DOHH2 (cell line): ENCODE measurements around the gene MAPK7.

Experiments used
- CTCF ChIP-seq: fragments of 200-600 bp; sonication (generic); IDR thresholded peaks from one replicate; pipeline ENCODE4 v1.5.1; 2014; ENCODE audit warnings: antibody characterized with exemption, mild to moderate bottlenecking, low read depth, low read length; ENCODE audit not compliant: poor library complexity, severe bottlenecking
- EZH2phosphoT487 ChIP-seq: fragments of 200-600 bp; sonication (generic); IDR thresholded peaks from 2 replicates; pipeline ENCODE4 v1.6.1; 2017; ENCODE audit warnings: borderline replicate concordance, mild to moderate bottlenecking, antibody characterized with exemption, low read length, moderate library complexity, mixed read lengths

GRCh38 chr17:19383681-19384470, 5.6 kb downstream of the MAPK7 start:
- TF ChIP-seq CTCF (no peak), EZH2phosphoT487 (no peak)
